Esophagus squamous epithelium (tissue), 5 donors: ENCODE data around the gene MFAP4. TPM values are rescaled to one million over a fixed set of nuclear protein-coding genes. Genes with fewer than 3 reads are reported as not detected.

Experiments used
- DNase-seq: peaks from one replicate; lab custom pipeline; 2025; lab: John Stamatoyannopoulos, UW
- H3K27ac ChIP-seq, 4 donors: fragments of 200-600 bp; sonication (generic); one replicate each; pipeline ENCODE4 v1.5.1; 2016 to 2019; ENCODE audit warnings: mild to moderate bottlenecking in 1 of 4
- H3K27me3 ChIP-seq, 4 donors: fragments of 200-600 bp; sonication (generic); 1 replicate in 3 of 4; 2 replicates in 1 of 4; pipeline versions ENCODE4 v1.5.1 to v1.6.0; 2017 to 2021; ENCODE audit warnings: antibody characterized with exemption in 1 of 4
- H3K36me3 ChIP-seq, 3 donors: fragments of 200-600 bp; sonication (generic); one replicate each; pipeline ENCODE4 v1.5.1; 2016 to 2019
- H3K4me1 ChIP-seq, 3 donors: fragments of 200-600 bp; sonication (generic); one replicate each; pipeline ENCODE4 v1.5.1; 2017 to 2019
- H3K4me3 ChIP-seq, 4 donors: fragments of 200-600 bp; sonication (generic); 1 replicate in 3 of 4; 2 replicates in 1 of 4; pipeline ENCODE4 v1.5.1; 2016 to 2019; ENCODE audit warnings: mild to moderate bottlenecking in 2 of 4, moderate library complexity in 1 of 4
- H3K9me3 ChIP-seq, 3 donors: fragments of 200-600 bp; sonication (generic); one replicate each; pipeline ENCODE4 v1.5.1; 2016 to 2019
- POLR2A ChIP-seq, 4 donors: fragments of 450-650 bp; IDR thresholded peaks; one replicate each; pipeline ENCODE4 v1.6.1; 2017; ENCODE audit warnings: antibody characterized with exemption in 4 of 4, mild to moderate bottlenecking in 4 of 4, moderate library complexity in 3 of 4
- WGBS, 2 donors: methylation state at CpG; one replicate each; pipeline ENCODE4 v1.1.5; 2018; 5-methylcytosine and 5-hydroxymethylcytosine counted together
- intact Hi-C: fragments of 100-400 bp; cut with DNase I; formaldehyde crosslinking; loops from one replicate; pipeline ENCODE4 v1.15.0; 2022
- total RNA-seq, 4 donors: library from RNA; depleted of rRNA; stranded (reverse); fragments of >200 nt; gene quantifications; one replicate each; pipeline ENCODE4 v1.1.0, GENCODE V29; 2016
- TF ChIP-seq, protein P1 (sequence below), 6 experiments: fragments of 450-650 bp in 4 of 6; fragments of 200-600 bp in 2 of 6; sonication (generic) in 2 of 6; IDR thresholded peaks; one replicate each; pipeline ENCODE4 v1.5.1; 2016 to 2019; ENCODE audit warnings: antibody characterized with exemption in 6 of 6, mild to moderate bottlenecking in 4 of 6, moderate library complexity in 4 of 6
- donor health status: DM: yes; HTN: yes; CAD: no.

The MFAP4 gene
- total RNA-seq, 4 donors from 2014 or later, result 4.3 to 365 (median 21.6) TPM

DNA sequence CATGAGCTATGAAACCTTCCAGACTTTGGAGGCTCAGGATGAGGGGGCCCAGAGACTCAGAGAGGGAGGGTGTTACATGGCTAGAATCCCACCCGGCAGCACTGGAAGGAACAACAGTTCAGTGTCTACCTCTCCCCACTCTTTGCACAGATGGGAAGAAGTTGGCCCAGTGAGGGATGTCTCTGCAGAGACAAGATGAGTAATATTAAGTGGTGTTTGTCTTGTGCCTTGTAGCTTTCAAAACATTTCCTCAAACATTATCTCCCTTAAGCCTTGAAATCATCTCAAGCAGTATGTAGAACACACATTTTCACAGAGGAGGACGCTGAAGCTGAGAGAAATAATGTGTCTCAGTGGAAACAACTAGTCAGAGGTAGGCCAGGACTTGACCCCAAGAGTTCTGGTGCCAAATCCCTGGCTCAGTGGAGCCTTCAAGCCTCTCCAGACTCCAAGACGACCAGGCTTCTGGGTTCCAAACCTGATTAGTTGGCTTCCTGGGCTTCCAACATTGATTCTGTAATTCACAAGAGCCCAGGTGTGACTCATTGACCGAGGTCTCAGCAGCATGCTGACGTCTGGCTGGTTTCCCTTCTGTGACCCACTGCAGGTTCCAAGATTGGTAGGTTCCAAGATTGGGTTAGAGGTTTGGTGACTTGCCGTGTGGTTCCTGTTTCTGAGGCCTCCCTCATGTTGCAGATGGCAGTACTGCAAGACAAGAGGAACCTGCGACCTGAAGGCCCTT is 31.4 kb upstream of the MFAP4 start:
- TF ChIP-seq, protein P1, sequence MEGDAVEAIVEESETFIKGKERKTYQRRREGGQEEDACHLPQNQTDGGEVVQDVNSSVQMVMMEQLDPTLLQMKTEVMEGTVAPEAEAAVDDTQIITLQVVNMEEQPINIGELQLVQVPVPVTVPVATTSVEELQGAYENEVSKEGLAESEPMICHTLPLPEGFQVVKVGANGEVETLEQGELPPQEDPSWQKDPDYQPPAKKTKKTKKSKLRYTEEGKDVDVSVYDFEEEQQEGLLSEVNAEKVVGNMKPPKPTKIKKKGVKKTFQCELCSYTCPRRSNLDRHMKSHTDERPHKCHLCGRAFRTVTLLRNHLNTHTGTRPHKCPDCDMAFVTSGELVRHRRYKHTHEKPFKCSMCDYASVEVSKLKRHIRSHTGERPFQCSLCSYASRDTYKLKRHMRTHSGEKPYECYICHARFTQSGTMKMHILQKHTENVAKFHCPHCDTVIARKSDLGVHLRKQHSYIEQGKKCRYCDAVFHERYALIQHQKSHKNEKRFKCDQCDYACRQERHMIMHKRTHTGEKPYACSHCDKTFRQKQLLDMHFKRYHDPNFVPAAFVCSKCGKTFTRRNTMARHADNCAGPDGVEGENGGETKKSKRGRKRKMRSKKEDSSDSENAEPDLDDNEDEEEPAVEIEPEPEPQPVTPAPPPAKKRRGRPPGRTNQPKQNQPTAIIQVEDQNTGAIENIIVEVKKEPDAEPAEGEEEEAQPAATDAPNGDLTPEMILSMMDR (IDR thresholded peaks at IDR 0.05), result no peak
- no peak for TF ChIP-seq POLR2A (IDR thresholded peaks at IDR 0.05)
- H3K27ac ChIP-seq, result peak overlapping the region in 3 of 4 donors; percentile 14 to 73 (median 61)
- peaks cover 0 to 18% (median 16%) of the 10 kb centered on the region in 3 donors for H3K4me1 ChIP-seq
- peaks cover 0 to 10% (median 0%) of the 10 kb centered on the region in 4 donors for H3K27me3 ChIP-seq
- H3K4me3 ChIP-seq, result no peak overlapping the region
- no peaks in the 10 kb centered on the region for H3K36me3 ChIP-seq
- no peak for DNase-seq
- WGBS, 2 donors, result 35 to 37% methylated on average over 7 of the region's 7 CpGs
- no peaks in the 10 kb centered on the region for H3K9me3 ChIP-seq
- intact Hi-C loops, result no loop called here

DNA sequence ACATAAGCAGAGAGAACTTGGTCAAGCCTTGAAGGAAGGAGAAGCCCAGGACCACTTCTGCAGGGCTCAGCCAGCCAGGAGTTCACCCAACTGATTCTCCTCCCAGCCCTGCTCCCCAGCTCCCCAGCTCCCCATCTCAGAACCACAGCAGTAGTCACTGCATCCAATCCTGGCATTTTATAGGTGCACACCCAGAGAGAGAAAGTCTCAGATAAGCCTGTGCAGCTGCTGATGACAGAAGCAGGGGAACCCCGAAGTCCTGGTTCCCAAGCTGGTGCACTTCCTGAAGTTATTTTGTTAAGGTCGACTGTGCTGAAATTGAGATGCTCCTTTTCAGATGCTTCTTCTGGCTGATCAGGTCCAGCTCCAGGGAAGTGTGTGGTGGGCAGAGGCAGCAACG is 30.6 kb upstream of the MFAP4 start:
- Histone ChIP-seq H3K36me3 (no peaks in the 10 kb centered on the region), H3K9me3 (no peaks in the 10 kb centered on the region), H3K4me3 (no peak overlapping the region), H3K4me1 (peaks cover 0 to 18% (median 16%) of the 10 kb centered on the region in 3 donors), H3K27ac (peak overlapping the region in 2 of 4 donors; percentile 61 to 73), H3K27me3 (peaks cover 0 to 16% (median 0%) of the 10 kb centered on the region in 4 donors)
- TF ChIP-seq, protein P1 (IDR thresholded peaks at IDR 0.05), result no peak
- TF ChIP-seq POLR2A (IDR thresholded peaks at IDR 0.05), result no peak
- intact Hi-C loops, result no loop called here
- 40 to 48% methylated on average over 1 to 3 of the region's 3 CpGs for WGBS, 2 donors
- DNase-seq, result no peak

DNA sequence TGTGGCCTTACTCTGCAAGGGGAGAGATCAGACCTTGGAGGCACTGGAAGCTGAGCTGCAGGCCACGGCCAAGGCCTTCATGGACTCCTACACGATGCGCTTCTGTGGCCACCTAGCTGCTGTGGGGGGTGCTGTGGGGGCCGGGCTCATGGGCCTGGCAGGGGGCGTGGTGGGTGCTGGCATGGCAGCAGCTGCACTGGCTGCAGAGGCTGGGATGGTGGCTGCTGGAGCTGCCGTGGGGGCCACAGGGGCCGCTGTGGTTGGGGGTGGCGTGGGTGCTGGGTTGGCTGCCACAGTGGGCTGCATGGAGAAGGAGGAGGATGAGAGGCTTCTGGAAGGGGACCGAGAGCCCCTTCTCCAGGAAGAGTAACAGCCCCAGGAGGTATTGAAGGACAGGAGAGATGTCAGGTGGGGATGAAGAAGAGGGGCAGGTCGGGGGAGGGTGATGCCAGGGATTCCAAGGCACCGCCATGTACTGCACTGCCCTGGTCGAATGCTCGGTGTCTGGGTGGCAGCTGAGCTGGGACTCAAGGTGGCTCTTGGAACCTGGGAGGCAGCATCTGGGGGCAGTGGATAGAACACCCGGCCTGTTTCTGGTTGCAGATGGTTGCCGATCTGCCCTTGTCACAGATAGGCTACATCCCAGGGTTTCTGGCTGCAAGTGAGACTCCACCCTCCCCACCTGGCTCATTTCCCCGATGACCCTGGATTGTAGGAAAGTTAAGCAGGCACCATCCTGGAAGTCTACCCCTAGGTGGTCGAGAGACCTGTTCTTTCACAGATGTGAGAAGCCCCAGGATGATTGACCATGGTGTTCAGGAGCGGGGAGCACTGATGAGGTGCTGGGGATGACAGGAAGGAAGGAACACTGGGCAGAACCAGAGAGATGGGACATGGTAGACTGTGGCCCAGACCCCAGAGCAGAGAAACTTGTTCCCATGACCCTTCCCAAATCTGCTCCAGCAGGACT is 29.1 kb upstream of the MFAP4 start:
- H3K27ac ChIP-seq, result no peak overlapping the region
- intact Hi-C loops, result no loop called here
- H3K36me3 ChIP-seq, result no peaks in the 10 kb centered on the region
- WGBS, 2 donors, result 88 to 93% methylated on average over 8 to 10 of the region's 18 CpGs
- no peak for DNase-seq
- H3K4me3 ChIP-seq, result no peak overlapping the region
- peaks cover 0 to 17% (median 0%) of the 10 kb centered on the region in 4 donors for H3K27me3 ChIP-seq
- no peaks in the 10 kb centered on the region for H3K9me3 ChIP-seq
- peaks cover 0 to 26% (median 18%) of the 10 kb centered on the region in 3 donors for H3K4me1 ChIP-seq
- TF ChIP-seq POLR2A (IDR thresholded peaks at IDR 0.05), result no peak
- TF ChIP-seq, protein P1 (IDR thresholded peaks at IDR 0.05), result no peak

DNA sequence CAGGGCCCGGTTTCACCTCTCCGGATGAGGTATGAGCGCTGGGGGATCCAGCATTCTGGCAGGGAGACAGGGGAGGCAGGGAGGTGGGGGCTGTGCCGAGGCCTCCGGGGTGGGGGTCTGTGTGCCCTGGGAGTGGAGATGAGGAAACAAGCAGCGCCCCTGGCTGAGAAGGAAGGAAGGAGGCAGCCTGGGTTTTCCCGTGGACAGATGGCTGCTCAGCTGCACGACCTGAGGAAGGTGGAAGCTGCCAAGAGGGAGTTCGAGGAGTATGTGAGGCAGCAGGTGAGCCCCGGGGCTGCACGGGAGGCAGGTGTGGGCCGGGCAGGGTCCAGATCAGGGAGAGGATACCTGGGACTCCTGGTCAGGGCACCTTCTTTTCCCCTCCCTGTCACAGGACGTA is 28.3 kb upstream of the MFAP4 start:
- H3K4me1 ChIP-seq, result peaks cover 0 to 34% (median 21%) of the 10 kb centered on the region in 3 donors
- H3K4me3 ChIP-seq, result no peak overlapping the region
- 59 to 71% methylated on average over 5 to 9 of the region's 13 CpGs for WGBS, 2 donors
- no peak overlapping the region for H3K27ac ChIP-seq
- no peak for DNase-seq
- peaks cover 0 to 17% (median 0%) of the 10 kb centered on the region in 4 donors for H3K27me3 ChIP-seq
- TF ChIP-seq POLR2A (IDR thresholded peaks at IDR 0.05), result no peak
- TF ChIP-seq, protein P1 (IDR thresholded peaks at IDR 0.05), result no peak
- no peaks in the 10 kb centered on the region for H3K36me3 ChIP-seq
- intact Hi-C loops, result no loop called here
- H3K9me3 ChIP-seq, result no peaks in the 10 kb centered on the region
